OCI-M1 (cell line): ENCODE data around the gene DNAJB6.
A peak's percentile ranks its signal among the peaks of the same experiment; 100 is the strongest.

Source experiments
- DNase-seq: peaks from one replicate; lab custom pipeline; 2025; lab: John Stamatoyannopoulos, UW

The DNAJB6 gene

GRCh38 chr7:157466867-157467261 lies 130.1 kb downstream of the DNAJB6 start:
- DNase-seq, result peak; percentile 1
